PC-9 (cell line): ENCODE data around the gene CALM3. TPM values are rescaled to one million over a fixed set of nuclear protein-coding genes. Genes with fewer than 3 reads are reported as not detected.

ENCODE experiments used
- BruUV-seq: library from RNA; stranded (reverse); fragments of 400-500 nt; replicated peaks from 2 replicates; lab custom pipeline; 2021; lab: Mats Ljungman, UMichigan
- CTCF ChIA-PET: fragments of 300-600 bp; sonication (Branson Sonifier 250); formaldehyde crosslinking; loops from one replicate; lab custom pipeline; 2022; ENCODE audit warnings: antibody characterized with exemption; lab: Charles Lee
- POLR2A ChIA-PET: fragments of 300-600 bp; sonication (Branson Sonifier 250); formaldehyde crosslinking; loops from one replicate; lab custom pipeline; 2022; ENCODE audit warnings: antibody characterized with exemption; ENCODE audit not compliant: unreplicated experiment; lab: Charles Lee
- DNase-seq, 2 experiments: peaks; one replicate each; pipeline versions ENCODE4 v3.0.0 to v3.0.0-alpha.2; 2015 to 2022; ENCODE audit warnings: mixed read lengths in 1 of 2
- H2AFZ ChIP-seq: fragments of 200-600 bp; sonication (generic); 2 replicates; pipeline ENCODE4 v1.8.1; 2017; ENCODE audit warnings: antibody characterized with exemption
- H3F3A ChIP-seq: fragments of 200-600 bp; sonication (generic); 2 replicates; pipeline ENCODE4 v1.8.1; 2017; ENCODE audit warnings: antibody characterized with exemption, mild to moderate bottlenecking, low read depth; ENCODE audit not compliant: insufficient read depth
- H3K27ac ChIP-seq: fragments of 200-600 bp; sonication (generic); 2 replicates; pipeline ENCODE4 v1.6.1; 2016; ENCODE audit warnings: mixed run types
- H3K27me3 ChIP-seq: fragments of 200-600 bp; sonication (generic); 2 replicates; pipeline ENCODE4 v1.6.1; 2016; ENCODE audit warnings: low read depth, mixed run types; ENCODE audit not compliant: insufficient read depth
- H3K36me3 ChIP-seq: fragments of 200-600 bp; sonication (generic); 2 replicates; pipeline ENCODE4 v1.6.1; 2016; ENCODE audit warnings: low read depth, mixed run types
- H3K4me1 ChIP-seq: fragments of 200-600 bp; sonication (generic); replicated peaks from 2 replicates; pipeline ENCODE4 v1.6.1; 2016; ENCODE audit warnings: mixed run types; ENCODE audit not compliant: insufficient read depth
- H3K4me2 ChIP-seq: fragments of 200-600 bp; sonication (generic); 2 replicates; pipeline ENCODE4 v1.6.1; 2017; ENCODE audit warnings: mixed run types
- H3K4me3 ChIP-seq: fragments of 200-600 bp; sonication (generic); 2 replicates; pipeline ENCODE4 v1.6.1; 2016; ENCODE audit warnings: mixed run types
- H3K79me2 ChIP-seq: fragments of 200-600 bp; sonication (generic); 2 replicates; pipeline ENCODE4 v1.6.1; 2017; ENCODE audit warnings: low read depth, mixed run types
- H3K9me2 ChIP-seq: fragments of 200-600 bp; sonication (generic); 2 replicates; pipeline ENCODE4 v1.8.1; 2017; ENCODE audit warnings: mild to moderate bottlenecking; ENCODE audit not compliant: insufficient read depth
- H3K9me3 ChIP-seq: fragments of 200-600 bp; sonication (generic); 2 replicates; pipeline ENCODE4 v1.8.1; 2016; ENCODE audit warnings: low read depth; ENCODE audit not compliant: insufficient read depth
- H4K20me1 ChIP-seq: fragments of 200-600 bp; sonication (generic); 2 replicates; pipeline ENCODE4 v1.8.1; 2017; ENCODE audit not compliant: insufficient read depth
- CTCF ChIP-seq: fragments of 200-600 bp; sonication (generic); conservative IDR thresholded peaks from 2 replicates; pipeline ENCODE4 v1.6.1; 2017; ENCODE audit warnings: mixed run types, antibody characterized with exemption, mild to moderate bottlenecking, moderate library complexity
- EZH2 ChIP-seq: fragments of 200-600 bp; sonication (generic); IDR thresholded peaks from 2 replicates; pipeline ENCODE4 v1.8.0; 2017; ENCODE audit warnings: antibody characterized with exemption, low read depth
- intact Hi-C: fragments of 100-400 bp; cut with micrococcal nuclease; formaldehyde crosslinking; loops from one replicate; pipeline ENCODE4 v1.10.0; 2022; ENCODE audit not compliant: unreplicated experiment
- total RNA-seq: library from RNA; stranded (reverse); gene quantifications from 2 replicates; pipeline ENCODE4 v1.2.3, GENCODE V29; 2021

CALM3 gene
- total RNA-seq, 1 experiment from 2014 or later: 239 TPM

- intact Hi-C loops: no loop called here
- DNase-seq: no peak
Observed at GRCh38 chr19:46613525-46613924, 12.4 kb downstream of the CALM3 start.

GRCh38 chr19:46614114-46614722 is 13.1 kb downstream of the CALM3 start:
- H3K79me2 ChIP-seq: no peaks in the 10 kb centered on the region
- peaks cover 17% of the 10 kb centered on the region; the same call in 1 of the 2 replicates for H3F3A ChIP-seq
- no peaks in the 10 kb centered on the region for H3K9me3 ChIP-seq
- intact Hi-C loops: loop anchor here (1.0 kb wide), 1 partner anchor 48 kb away; no protein-coding TSS in a partner anchor
- CTCF ChIA-PET: interaction anchor here (0.6 to 2.7 kb wide), 7 partner anchors 13 to 580 kb away, joined by 3 to 32 read pairs (median 9); partner anchors contain the start of gene CALM3
- no peak overlapping the region for H2AFZ ChIP-seq
- peak; percentile 55 to 79 for DNase-seq
- POLR2A ChIA-PET: interaction anchor here (0.6 kb wide), 1 partner anchor 95 kb away, joined by 4 read pairs; no protein-coding TSS in a partner anchor
- 0 out of 2 replicates have a peak, but pooled peaks cover 3% of the 10 kb centered on the region for H3K36me3 ChIP-seq
- no peaks in the 10 kb centered on the region for H3K9me2 ChIP-seq
- H4K20me1 ChIP-seq: no peaks in the 10 kb centered on the region
- no peaks in the 10 kb centered on the region for H3K4me1 ChIP-seq
- no peak overlapping the region for H3K4me3 ChIP-seq
- no peaks in the 10 kb centered on the region for H3K27me3 ChIP-seq
- TF ChIP-seq EZH2: no peak
- TF ChIP-seq CTCF: peak; percentile 97
- H3K4me2 ChIP-seq: peak overlapping the region; percentile 32; the same call in 1 of the 2 replicates
- BruUV-seq: no TSS peak
- H3K27ac ChIP-seq: no peak overlapping the region

More at GRCh38 chr19:46613525-46613924, 12.4 kb downstream of the CALM3 start:
- Histone ChIP-seq H2AFZ (no peak overlapping the region), H3F3A (peaks cover 13% of the 10 kb centered on the region; the same call in 1 of the 2 replicates), H3K4me2 (no peak overlapping the region), H3K4me1 (no peaks in the 10 kb centered on the region), H3K27me3 (no peaks in the 10 kb centered on the region), H4K20me1 (no peaks in the 10 kb centered on the region), H3K9me3 (no peaks in the 10 kb centered on the region), H3K4me3 (no peak overlapping the region), H3K9me2 (no peaks in the 10 kb centered on the region), H3K27ac (no peak overlapping the region), H3K36me3 (peaks cover 10% of the 10 kb centered on the region; the same call in 1 of the 2 replicates), H3K79me2 (no peaks in the 10 kb centered on the region)
- BruUV-seq: no TSS peak
- ChIA-PET POLR2A (no interaction called here), CTCF (interaction anchor here (0.6 to 2.7 kb wide), 4 partner anchors 12 to 151 kb away, joined by 3 to 32 read pairs (median 10); partner anchors contain the start of gene CALM3)
- TF ChIP-seq CTCF (no peak), EZH2 (no peak)

DNA sequence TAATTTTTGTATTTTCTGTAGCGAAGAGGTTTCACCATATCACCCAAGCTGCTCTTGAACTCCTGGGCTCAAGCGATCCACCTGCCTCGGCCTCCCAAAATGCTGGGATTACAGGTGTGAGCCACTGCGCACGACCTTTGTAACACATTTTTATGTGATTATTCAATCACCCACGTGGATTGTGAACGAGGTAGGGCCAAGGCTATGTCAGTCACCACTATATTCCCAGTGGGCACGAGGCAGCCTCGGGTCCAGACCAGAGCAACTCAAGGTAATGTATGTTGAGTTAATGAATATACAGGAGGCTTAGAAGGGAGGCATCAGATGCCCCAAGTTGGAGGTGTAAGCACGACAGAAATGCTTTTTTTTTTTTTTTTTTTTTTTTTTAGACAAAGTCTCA is 14.8 kb downstream of the CALM3 start:
- no peak for DNase-seq
- no peak overlapping the region for H3K27ac ChIP-seq
- H3K4me1 ChIP-seq: no peaks in the 10 kb centered on the region
- H3K79me2 ChIP-seq: no peaks in the 10 kb centered on the region
- no peaks in the 10 kb centered on the region for H3K9me3 ChIP-seq
- intact Hi-C loops: no loop called here
- no TSS peak for BruUV-seq
- peaks cover 17% of the 10 kb centered on the region; the same call in 1 of the 2 replicates for H3F3A ChIP-seq
- TF ChIP-seq CTCF (no peak), EZH2 (no peak)
- no peak overlapping the region for H2AFZ ChIP-seq
- no peaks in the 10 kb centered on the region for H4K20me1 ChIP-seq
- H3K4me2 ChIP-seq: no peak overlapping the region
- no peak overlapping the region for H3K4me3 ChIP-seq
- no peaks in the 10 kb centered on the region for H3K9me2 ChIP-seq
- ChIA-PET POLR2A (no interaction called here), CTCF (interaction anchor here (0.7 to 1.5 kb wide), 3 partner anchors 21 to 200 kb away, joined by 4 to 19 read pairs (median 5); partner anchors contain the start of gene DACT3)
- H3K27me3 ChIP-seq: no peaks in the 10 kb centered on the region
- no peaks in the 10 kb centered on the region for H3K36me3 ChIP-seq
